Calu3 (cell line): ENCODE measurements around the gene ABLIM2. TPM values are rescaled to one million over a fixed set of nuclear protein-coding genes. Genes with fewer than 3 reads are reported as not detected.

ENCODE experiments used
- BruUV-seq: library from RNA; stranded (reverse); fragments of 400-500 nt; replicated peaks from 2 replicates; lab custom pipeline; 2021; lab: Mats Ljungman, UMichigan
- CTCF ChIA-PET: fragments of 300-600 bp; sonication (Branson Sonifier 250); formaldehyde crosslinking; loops from one replicate; lab custom pipeline; 2022; ENCODE audit warnings: antibody characterized with exemption; lab: Charles Lee
- DNase-seq: peaks from one replicate; pipeline ENCODE4 v3.0.0; 2022
- H3K27ac Mint-ChIP-seq: one replicate; pipeline ENCODE4 v1.8.0; 2022; ENCODE audit warnings: mixed read lengths; ENCODE audit not compliant: unreplicated experiment
- H3K27me3 Mint-ChIP-seq: one replicate; pipeline ENCODE4 v1.8.0; 2022; ENCODE audit warnings: mixed read lengths; ENCODE audit not compliant: unreplicated experiment
- H3K36me3 Mint-ChIP-seq: one replicate; pipeline ENCODE4 v1.8.0; 2022; ENCODE audit warnings: mild to moderate bottlenecking, moderate library complexity, mixed read lengths; ENCODE audit not compliant: insufficient read depth, unreplicated experiment
- H3K4me1 Mint-ChIP-seq: one replicate; pipeline ENCODE4 v1.8.0; 2022; ENCODE audit warnings: mild to moderate bottlenecking, low read depth, mixed read lengths; ENCODE audit not compliant: unreplicated experiment
- H3K4me3 Mint-ChIP-seq: one replicate; pipeline ENCODE4 v1.8.0; 2022; ENCODE audit warnings: mild to moderate bottlenecking, low read depth, moderate library complexity, mixed read lengths; ENCODE audit not compliant: unreplicated experiment
- H3K9me3 Mint-ChIP-seq: one replicate; pipeline ENCODE4 v1.8.0; 2022; ENCODE audit warnings: low read depth, mixed read lengths; ENCODE audit not compliant: unreplicated experiment
- CTCF ChIP-seq: fragments of 200-600 bp; IDR thresholded peaks from one replicate; pipeline ENCODE4 v1.8.0; 2022; ENCODE audit warnings: antibody characterized with exemption; ENCODE audit not compliant: unreplicated experiment
- intact Hi-C: fragments of 100-400 bp; cut with micrococcal nuclease; formaldehyde crosslinking; loops from one replicate; pipeline ENCODE4 v1.10.0; 2022; ENCODE audit not compliant: unreplicated experiment
- total RNA-seq: library from RNA; stranded (reverse); gene quantifications from 2 replicates; pipeline ENCODE4 v1.2.3, GENCODE V29; 2022

The ABLIM2 gene
- total RNA-seq, 1 experiment from 2014 or later: 1.0 TPM

GRCh38 chr4:7976025-7976424, 182.6 kb downstream of the ABLIM2 start:
- CTCF ChIA-PET: no interaction called here
- H3K9me3 Mint-ChIP-seq: no peaks in the 10 kb centered on the region

GRCh38 chr4:7974425-7974824, 184.2 kb downstream of the ABLIM2 start:
- H3K4me1 Mint-ChIP-seq: peaks cover 65% of the 10 kb centered on the region
- DNase-seq: no peak
- H3K27ac Mint-ChIP-seq: no peak overlapping the region
- TF ChIP-seq CTCF: no peak
- H3K4me3 Mint-ChIP-seq: no peak overlapping the region
- CTCF ChIA-PET: no interaction called here
- H3K36me3 Mint-ChIP-seq: peaks cover 51% of the 10 kb centered on the region
- H3K9me3 Mint-ChIP-seq: no peaks in the 10 kb centered on the region
- H3K27me3 Mint-ChIP-seq: no peaks in the 10 kb centered on the region
- intact Hi-C loops: loop anchor here (5.0 kb wide), 1 partner anchor 37 kb away; the partner anchor contains the start of gene AFAP1
- no TSS peak for BruUV-seq

More at GRCh38 chr4:7976025-7976424, 182.6 kb downstream of the ABLIM2 start:
- no peak overlapping the region for H3K4me3 Mint-ChIP-seq
- DNase-seq: no peak
- no peak for TF ChIP-seq CTCF
- H3K4me1 Mint-ChIP-seq: peaks cover 61% of the 10 kb centered on the region
- H3K27ac Mint-ChIP-seq: no peak overlapping the region
- H3K36me3 Mint-ChIP-seq: peaks cover 35% of the 10 kb centered on the region
- H3K27me3 Mint-ChIP-seq: no peaks in the 10 kb centered on the region
- BruUV-seq: no TSS peak
- intact Hi-C loops: no loop called here

- no peak overlapping the region for H3K4me3 Mint-ChIP-seq
- BruUV-seq: no TSS peak
- no peak for DNase-seq
- CTCF ChIA-PET: interaction anchor here (0.7 to 1.2 kb wide), 2 partner anchors 164 to 174 kb away, joined by 3 read pairs; no protein-coding TSS in a partner anchor
- TF ChIP-seq CTCF: no peak
- no peaks in the 10 kb centered on the region for H3K9me3 Mint-ChIP-seq
- H3K4me1 Mint-ChIP-seq: peaks cover 57% of the 10 kb centered on the region
- H3K27me3 Mint-ChIP-seq: no peaks in the 10 kb centered on the region
- intact Hi-C loops: loop anchor here (5.0 kb wide), 1 partner anchor 36 kb away; the partner anchor contains the start of gene AFAP1
- peak overlapping the region; percentile 92 for H3K27ac Mint-ChIP-seq
- peaks cover 53% of the 10 kb centered on the region for H3K36me3 Mint-ChIP-seq
Measured at GRCh38 chr4:7973545-7973981, 185.1 kb downstream of the ABLIM2 start.

DNA sequence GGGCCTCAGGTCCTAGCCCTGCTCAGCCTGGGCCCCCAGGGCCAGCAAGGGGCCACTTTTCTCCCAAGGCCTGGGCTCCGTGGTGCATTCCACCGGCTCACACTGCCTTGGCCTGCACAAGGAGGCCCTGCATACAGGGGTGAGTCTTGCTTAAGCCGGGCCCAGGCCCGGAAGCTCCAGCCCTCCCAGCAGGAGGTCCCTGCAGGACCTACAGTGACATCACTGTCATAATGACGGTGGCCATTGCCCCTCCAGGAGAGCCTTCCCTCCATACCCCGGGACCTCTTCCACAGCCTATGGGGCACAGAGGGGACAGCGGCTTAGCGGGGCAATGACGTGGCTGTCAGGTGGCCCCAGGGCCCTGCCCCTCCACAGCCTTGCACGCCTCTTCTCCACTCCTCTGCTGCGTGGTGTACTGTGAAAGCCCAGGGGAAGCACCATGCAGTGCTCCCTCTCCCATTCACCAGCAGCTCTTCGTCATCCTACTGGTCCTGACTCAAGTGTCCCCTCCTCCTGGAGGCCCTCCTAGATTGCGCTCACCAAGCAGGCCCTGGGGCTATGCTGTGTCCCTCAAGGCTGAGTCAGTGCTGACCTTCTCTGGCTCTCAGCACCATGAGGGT, 186.6 kb downstream of the ABLIM2 start:
- BruUV-seq: no TSS peak
- peak overlapping the region; percentile 75 for H3K4me3 Mint-ChIP-seq

More for the DNA sequence above, 186.6 kb downstream of the ABLIM2 start:
- peak; percentile 68 for DNase-seq
- Mint-ChIP-seq H3K36me3 (peaks cover 58% of the 10 kb centered on the region), H3K27ac (peak overlapping the region; percentile 92), H3K4me1 (peaks cover 61% of the 10 kb centered on the region), H3K9me3 (no peaks in the 10 kb centered on the region), H3K27me3 (no peaks in the 10 kb centered on the region)
- intact Hi-C loops: loop anchor here (5.0 kb wide), 1 partner anchor 35 kb away; the partner anchor contains the start of gene AFAP1
- no peak for TF ChIP-seq CTCF
- CTCF ChIA-PET: interaction anchor here (0.6 to 1.2 kb wide), 2 partner anchors 9 to 167 kb away, joined by 3 read pairs; no protein-coding TSS in a partner anchor
